HG02840 (cell line): ENCODE data around the gene FA2H.
"Not testable (repeated sequence)": the region's sequence is repeated elsewhere in the genome, so short reads cannot be mapped to it uniquely, and the experiment has no call there.

Experiments
- ATAC-seq: cut with Tn5 transposase; IDR thresholded peaks from one replicate; pipeline ENCODE4 v1.9.1; 2021; ENCODE audit warnings: mild to moderate bottlenecking, moderate library complexity, moderate number of reproducible peaks; ENCODE audit not compliant: unreplicated experiment, low FRiP score

FA2H gene

DNA sequence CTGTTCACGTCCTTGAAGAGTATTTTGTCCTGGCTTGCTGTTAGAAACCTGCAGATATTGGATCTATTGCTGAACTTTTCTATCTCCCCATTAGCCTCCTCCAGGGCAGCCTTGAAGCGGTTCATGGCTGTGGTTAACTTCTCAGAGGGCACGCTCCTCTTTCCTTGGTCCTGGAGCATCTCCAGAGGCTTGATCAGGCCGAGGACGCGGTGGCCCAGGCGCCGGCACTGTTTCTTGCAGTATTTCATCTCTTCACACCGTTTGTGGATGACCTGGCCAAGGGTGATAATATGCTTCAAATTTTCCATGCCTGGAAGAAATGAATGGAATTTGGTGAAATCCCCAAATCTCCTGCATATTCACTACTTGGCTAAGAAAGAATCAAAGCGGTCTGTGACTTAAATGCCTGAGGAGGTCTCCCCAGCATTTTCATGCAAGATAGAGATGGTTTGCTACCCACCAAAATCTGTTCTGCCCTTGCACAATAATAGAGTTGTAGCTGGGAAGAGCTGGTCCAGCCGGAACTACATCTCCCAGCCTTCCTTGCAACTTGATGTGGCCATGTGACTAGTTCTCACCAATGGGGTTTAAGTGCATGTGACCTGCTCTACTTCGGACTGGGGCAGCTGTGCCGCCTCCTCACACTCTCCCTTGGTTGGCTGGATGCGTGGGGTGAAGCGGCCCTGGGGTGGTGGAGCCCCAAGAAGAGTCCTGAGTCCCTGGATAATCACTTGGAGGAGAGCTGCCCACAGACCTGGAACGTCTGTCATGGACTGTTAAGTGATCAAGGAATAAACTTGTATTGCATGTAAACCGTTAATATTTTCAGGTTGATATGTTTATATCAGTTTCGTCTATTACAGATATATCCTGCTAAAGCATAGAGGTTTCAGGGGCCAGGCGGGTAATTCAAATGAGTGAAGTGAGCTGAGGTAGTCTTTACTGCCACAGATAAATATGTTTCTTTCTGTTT is 78.9 kb downstream of the FA2H start:
- peak; percentile 77 for ATAC-seq

DNA sequence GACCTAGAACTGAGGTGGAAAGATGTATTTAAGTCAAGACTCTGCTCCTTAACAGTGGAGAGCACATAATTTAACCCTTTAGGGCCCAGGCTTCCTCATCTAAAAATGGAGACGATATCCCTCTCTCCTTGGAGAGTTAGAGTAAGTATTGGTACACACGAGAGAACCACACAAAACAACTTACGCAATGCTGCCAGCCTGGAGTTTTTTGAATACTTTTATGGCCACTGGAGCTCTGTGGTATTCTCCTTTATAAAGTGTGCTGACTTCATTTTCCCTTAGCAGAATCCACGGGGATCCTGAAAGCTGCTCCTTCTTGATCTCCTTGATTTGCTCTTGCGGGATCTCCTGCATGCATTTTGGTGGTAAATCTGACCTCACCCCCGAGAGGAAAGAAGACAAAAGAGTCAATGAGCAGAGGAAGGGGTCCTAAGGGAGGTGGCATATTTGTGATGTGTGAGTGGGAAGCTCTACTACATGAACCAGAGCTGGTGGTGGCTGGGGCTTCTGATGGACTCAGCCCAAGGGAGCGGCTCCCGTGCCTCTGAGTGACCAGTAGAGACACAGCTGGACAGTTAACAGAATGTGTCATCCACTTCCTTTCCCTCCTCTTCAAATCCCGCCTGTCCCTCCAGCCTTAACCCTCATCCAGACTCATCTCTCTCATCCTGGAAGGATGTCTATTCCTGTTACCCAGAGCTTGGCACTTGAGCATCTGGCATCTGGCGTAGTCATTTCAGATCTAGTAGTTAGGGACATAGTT is 83.3 kb downstream of the FA2H start:
- ATAC-seq, result no peak

DNA sequence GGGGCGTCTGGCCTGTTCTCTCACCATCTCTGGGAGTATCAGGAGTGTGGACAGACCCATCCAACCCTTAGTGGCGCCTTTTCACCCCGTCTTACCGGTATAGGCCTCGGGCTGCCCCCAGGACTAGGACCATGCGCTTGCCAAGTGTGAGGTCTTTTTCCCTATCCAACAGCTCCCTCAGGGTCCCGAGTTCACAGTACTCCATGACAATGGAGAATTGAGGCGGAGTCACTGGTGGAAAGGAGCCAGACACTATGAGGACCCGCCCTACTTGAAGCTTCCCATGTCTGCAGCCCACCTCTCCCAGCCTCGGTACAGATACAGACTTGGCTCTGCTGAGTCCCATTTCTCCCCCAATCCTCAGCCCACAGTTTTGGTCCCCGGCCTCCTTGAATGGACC is 92.1 kb downstream of the FA2H start:
- no peak for ATAC-seq

DNA sequence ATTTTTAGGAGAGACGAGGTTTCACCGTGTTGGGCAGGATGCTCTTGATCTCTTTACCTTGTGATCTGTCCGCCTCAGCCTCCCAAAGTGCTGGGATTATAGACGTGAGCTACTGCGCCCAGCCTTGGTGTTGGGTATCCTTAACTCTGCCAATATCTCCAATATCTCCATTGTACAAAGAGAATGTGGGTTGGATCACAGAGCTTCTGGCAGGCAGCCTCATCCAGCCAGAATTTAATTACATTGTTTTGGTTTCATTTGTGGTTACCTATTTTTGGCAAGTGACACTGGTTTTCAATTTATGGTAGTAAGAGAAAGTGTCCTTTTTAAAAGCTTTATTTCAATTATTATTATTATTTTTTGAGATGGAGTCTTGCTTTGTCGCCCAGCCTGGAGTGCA is 93.9 kb downstream of the FA2H start:
- ATAC-seq, result no peak

DNA sequence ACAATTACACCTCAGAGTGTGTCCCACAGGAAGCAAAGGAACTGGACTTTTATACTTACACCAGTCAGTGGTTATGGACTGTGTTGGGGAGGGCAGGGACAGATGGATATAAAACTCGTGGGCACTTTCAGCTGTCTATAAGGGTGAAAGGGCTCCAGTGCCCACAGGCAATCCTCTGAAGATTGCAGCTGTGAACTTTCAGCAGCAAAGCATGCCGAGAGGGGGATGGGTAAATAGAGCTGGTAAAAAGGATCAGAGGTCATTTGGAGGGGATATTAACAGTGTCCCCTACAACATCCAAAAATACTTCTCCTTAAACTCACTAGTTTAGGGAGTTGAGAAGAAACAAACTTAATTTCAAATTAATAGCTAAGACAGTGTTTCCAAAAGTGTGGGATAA is 94.6 kb downstream of the FA2H start:
- ATAC-seq, result no peak

DNA sequence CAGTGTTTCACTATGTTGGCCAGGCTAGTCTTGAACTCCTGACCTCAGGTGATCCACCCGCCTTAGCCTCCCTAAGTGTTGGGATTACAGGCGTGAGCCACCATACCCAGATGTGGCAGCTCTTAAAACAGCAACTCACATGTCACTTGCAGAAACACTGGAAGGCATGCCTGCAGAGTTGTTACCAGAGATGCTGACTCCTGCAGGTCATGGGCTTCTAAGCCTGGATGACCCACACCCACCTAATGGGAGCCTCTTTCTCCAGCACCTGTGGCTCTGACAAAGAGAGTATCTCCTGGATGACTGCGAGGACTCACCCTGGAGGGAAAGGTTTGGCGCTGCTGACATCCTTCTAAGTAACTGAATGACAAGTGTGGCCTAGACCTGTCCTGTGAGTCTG is 96.8 kb downstream of the FA2H start:
- ATAC-seq, result no peak

DNA sequence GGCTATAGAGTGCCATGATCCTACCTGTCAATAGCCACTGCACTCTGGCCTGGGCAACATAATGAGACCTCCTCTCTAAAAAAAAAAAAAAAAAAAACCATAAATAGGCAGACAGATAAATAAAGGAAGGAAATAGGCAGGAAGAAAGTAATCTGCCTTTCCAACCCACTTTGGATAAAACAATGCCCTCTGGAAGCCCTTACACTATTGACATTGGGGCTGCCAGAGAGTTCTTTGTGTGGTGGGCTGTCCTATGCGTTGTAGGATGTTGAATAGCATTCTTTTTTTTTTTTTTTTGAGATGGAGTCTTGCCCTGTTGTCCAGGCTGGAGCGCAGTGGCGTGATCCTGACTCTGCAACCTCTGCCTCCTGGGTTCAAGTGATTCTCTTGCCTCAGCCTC is 100.7 kb downstream of the FA2H start:
- ATAC-seq, result no peak

DNA sequence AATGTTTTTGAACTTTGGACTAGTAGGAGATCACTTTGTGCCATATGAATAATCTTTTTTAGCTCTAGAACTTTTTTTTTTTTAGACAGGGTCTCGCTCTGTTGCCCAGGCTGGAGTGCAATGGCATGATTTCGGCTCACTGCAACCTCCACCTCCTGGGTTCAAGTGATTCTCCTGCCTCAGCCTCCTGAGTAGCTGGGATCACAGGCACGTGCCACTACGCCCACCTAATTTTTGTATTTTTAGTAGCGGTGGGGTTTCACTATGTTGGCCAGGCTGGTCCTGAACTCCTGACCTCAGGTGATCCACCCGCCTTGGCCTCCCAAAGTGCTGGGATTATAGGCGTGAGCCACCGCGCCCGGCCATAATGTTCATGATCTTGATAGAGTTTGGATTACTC is 105.7 kb downstream of the FA2H start:
- not testable (repeated sequence) for ATAC-seq

DNA sequence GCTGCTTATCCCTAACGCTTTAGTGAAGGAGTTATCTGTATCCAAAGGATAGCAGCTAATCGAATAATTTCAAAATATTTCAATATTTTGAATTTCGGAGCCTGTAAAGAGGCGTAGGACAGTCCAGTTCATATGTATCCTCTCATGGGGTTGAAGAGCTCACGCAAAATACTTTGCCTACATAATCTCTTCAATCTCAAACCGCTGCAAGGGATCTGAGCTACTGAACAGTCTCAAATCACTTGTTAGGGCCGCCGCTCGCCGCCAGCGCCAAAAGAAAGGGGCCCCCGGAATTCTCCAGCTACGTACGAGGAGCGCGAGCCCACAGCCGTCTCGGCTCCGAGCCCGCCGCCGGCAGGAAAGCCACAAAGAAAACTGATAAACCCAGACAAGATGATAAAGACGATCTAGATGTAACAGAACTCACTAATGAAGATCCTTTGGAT is 107.3 kb downstream of the FA2H start:
- ATAC-seq, result no peak

DNA sequence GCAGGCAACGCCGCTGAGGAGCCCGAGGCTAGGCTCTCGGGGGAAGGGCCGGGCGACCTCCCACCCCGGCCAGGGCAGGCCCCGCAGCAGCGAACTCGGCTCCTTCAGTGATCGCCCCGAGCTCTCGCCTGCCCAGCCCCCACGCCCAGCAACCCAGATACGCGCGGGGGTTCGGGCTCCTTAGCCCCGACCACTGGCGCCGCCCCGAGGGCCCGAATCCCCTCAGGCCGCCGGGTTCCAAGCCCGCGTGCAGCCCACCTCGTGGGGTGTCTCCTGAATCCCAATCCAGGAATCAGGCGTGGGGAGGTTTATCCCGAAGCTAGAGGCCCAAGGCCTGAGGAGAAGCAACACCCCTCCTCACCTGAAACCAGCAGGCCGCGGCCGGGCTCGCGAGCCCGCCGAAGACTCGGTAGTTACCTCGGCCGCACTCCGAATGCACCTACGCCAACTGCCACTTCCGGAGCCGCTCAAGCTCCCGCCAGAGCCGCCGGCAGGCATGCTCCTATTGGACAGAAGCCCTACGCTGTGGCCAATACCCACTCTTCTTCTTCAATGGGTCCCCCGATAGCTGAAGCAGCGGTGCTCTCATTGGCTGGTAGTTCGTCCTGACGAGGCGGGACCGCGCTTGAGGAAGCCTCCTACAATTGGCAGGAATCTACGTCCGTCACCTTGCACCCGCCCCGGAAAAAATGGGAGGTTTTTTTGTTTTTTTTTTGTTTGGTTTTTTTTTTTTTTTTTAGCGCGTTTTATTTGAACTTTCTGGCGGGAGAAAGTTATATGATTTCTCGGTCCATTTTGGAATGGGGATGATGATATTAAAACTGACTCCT is 108.0 kb downstream of the FA2H start, which contains the start of gene RFWD3:
Gene RFWD3, minus strand, starts transcription at position 453 of the 830 bp plus-strand sequence. CDS start 5,428 bp downstream, outside the sequence.
- ATAC-seq, result peak; percentile 100

DNA sequence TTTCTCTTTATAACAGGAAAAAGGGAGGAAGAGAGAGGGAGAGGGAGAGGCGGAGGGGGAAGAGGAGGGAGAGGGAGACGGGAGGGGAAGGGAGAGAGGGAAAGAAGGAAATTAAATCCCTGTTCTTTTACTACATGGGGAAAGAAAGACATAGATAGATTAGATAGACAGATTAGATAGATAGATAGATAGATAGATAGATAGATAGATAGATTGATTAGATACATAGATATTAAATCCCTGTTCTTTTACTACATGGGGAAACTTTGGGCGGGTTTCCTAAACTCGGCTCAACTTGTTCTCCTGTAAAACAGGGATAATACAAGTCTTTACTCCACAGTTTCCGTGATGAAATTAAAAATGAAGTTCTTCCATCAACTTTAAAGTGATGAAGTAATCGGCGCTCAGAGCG is 108.6 kb downstream of the FA2H start:
- no peak for ATAC-seq
